Esophagus mucosa (tissue), 1 donor: ENCODE measurements around the gene DEFB123. TPM values are rescaled to one million over a fixed set of nuclear protein-coding genes. Genes with fewer than 3 reads are reported as not detected.
"Not testable (repeated sequence)": the region's sequence is repeated elsewhere in the genome, so short reads cannot be mapped to it uniquely, and the experiment has no call there.

Experiments used
- ATAC-seq: fragments of 200-7000 bp; cut with Tn5 transposase; one replicate; pipeline ENCODE4 v1.9.1; 2020
- total RNA-seq: library from RNA; stranded (reverse); gene quantifications from one replicate; pipeline ENCODE4 v1.2.4, GENCODE V29; 2023
- donor health status: DM: yes; HTN: yes; CAD: no.

DEFB123 gene, protein sequence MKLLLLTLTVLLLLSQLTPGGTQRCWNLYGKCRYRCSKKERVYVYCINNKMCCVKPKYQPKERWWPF
- not detected for total RNA-seq

DNA sequence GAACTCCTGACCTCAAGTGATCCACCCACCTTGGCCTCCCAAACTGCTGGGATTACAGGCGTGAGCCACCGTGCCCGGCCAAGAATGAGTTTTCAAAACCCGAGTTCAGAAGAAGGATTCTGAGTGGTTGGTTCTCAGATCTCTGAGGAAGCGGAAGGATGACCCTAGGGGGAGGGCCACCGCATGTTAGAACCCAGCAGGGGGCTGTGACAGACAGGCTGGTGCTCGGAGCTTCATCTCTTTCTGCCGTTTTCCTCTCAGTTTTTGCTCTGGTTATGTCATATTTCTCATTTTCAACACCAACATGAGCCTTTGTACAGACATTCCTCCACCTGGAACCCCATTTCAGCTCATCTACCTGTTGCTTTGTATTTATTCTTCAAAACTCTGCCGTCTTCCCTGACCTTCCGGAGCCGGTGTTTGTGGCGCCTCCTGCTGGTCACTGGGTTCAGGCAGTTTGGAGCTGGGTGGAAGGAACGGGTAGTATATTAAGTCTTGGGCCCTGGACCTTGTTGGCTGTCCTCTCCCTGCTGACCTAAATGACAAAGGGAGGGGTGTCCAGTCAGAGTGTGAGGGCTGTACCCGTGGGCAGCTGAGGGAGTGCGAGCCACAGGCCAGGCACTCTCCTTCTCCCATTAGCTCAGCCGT is at the start of gene DEFB123:
Gene DEFB123, plus strand, starts transcription at position 621 of the 648 bp plus-strand sequence. CDS start 67 bp downstream, outside the sequence.
- ATAC-seq: no peak

DNA sequence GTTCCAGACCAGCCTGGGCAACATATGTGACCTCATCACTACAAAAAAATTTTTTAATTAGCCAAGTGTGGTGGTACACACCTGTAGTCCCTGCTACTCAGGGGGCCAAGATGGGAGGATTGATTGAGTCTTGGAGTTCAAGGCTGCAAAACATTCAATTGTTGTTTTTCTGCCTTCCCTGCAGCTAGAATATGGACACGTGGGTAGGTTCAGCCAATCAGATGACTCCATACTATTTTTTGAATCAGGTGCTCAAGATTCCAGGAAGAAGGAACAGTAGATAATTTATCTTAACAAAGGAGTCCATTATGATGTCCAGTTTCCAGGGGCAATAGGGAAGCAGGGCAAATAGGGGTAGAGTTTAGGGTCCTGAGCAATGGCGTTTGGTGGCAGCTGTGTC is 47.6 kb upstream of the DEFB123 start:
- no peak for ATAC-seq

DNA sequence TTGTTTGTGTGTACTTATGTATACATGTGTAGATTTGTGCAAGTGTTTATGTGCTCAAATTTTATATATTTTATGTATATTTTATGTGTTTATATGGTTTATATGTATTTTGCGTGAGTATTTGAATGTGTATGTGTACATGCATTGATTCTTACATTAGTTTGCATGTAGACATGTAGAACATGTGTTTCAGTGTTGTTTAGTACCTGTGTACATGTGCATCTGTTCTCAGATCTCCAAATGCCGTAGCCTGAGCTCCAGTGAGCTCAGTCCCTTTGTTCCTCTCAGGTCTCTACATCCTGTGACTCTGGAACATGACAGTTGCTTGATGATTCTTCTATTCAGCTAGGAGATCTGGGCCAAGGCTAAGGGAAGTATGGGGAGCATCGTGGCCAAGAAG is 45.5 kb upstream of the DEFB123 start:
- ATAC-seq: no peak

DNA sequence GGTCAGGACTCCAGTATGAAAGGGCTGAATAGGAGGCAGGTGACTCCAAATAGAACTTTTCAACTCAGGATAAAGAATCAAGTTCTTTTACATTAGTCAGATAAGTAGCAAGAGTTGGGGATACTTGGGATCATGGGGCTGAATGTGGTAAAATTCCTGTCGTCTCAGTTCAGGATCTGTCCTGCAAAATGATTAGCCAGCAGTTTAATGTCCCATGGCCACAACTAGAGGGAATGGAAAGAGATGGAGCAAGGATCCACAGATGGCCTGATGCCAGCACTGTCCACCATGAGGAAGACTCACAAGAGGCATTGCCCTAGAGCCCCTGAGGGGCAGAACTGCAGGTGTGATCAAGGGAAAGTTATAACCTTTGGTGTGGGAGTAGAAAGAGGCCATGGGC is 36.5 kb upstream of the DEFB123 start:
- no peak for ATAC-seq

DNA sequence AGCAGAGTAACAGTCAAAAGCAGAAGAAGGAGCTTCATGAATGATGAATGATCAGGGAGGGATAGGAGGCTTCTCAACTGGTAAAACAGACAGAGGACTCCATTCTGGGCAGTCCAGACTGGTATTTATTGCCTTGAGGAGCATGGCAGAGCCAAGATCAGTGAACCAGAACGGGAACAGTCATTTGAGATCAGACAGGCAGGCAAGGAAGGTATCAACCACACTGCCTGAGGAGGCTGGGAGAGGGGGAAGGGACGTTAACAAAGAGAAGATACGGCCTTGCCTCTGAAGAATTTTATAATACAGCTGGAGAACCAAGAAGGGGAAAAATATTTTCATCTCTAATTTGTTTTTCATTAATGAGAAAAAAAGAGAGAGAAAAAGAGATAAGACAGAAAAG is 34.3 kb upstream of the DEFB123 start, which contains the start of gene DEFB121:
Gene DEFB121, minus strand, starts transcription at position 101 of the 400 bp plus-strand sequence. Its CDS starts 63 bp downstream, at position 38.
- no peak for ATAC-seq

DNA sequence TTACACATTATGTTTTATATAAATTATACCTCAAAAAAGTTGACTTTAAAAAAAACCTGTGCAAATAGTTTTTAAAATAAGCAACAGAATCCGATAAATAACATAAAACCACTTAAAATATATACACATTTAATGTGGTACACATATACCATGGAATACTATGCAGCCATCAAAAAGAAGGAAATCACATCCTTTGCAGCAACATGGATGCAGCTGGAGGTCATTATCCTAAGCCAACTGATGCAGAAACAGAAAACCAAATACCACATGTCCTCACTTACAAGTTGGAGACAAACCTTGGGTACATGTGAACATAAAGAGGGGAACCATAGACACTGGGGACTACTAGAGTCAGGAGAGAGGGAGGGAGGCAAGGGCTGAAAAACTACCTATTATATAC is 30.4 kb upstream of the DEFB123 start:
- ATAC-seq: no peak

DNA sequence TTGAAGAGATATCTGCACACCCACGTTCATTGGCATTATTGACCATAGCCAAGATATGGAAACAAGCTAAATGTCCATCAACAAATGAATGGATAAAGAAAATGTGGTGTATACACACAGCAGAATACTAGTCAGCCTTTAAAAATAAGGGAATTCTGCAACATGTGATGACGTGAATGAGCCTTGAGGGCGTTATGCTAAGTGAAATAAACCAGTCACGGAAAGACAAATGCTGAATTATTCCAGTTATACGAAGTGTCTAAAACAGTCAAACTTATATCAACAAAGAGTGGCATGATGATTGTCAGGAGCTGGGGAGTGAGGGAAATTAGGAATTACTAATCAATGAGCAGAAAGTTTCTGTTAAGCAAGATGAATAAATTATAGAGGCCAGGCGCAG is 26.1 kb upstream of the DEFB123 start:
- no peak for ATAC-seq

DNA sequence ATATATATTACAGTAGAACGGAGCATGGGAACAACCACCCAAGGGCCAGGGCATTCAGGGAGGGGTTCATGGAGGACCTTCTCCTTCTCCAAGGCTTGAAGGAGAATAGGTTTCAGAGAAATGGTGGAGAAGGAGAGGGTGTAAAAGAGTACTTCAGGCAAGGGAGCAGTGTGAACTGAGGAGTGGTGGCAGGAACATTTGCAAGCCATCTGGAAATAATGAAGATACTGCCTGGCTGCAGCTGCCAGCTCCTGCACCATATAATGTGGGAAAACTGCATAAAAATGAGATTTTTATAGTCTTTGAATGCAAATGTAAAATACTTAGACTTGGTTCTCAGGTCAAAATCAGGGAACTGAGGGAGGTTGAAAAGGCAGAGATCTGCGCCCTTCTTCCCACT is 24.8 kb upstream of the DEFB123 start:
- no peak for ATAC-seq

DNA sequence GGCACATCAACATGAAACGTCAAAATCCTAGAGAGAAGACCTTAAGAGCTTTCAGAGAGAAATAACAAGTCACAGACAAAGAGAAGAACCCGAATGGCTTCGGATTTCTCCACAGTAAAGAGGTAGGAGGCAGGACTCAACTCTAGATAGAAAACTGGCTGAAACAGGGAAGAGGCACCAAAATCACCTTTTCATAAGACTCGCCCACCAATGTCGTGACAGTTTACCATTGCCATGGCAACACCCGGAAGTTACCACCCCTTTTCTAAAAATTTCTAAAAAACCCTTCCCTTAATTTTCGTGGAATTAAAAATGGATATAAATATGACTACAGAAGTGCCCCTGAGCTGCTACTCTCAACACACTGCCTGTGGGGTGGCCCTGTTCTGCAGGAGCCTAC is 22.1 kb upstream of the DEFB123 start:
- no peak for ATAC-seq

DNA sequence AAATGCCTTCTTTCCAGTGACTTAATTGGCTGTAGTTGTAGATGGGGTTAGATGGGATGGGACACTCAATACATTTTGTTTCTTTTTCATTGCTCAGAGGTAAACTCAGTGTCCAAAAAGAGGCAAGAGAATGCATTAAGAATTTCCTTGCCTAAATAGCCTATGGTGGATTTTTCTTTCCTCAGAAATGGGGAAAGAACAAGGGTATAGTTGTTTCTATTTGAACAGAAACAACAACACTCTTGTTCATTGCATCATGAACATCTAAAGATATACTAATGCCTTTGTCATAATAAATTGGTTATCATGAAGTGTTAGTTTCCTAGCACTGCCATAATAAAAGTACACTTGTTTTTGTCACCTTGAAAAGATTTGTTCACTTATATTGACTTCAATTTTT is 14.6 kb upstream of the DEFB123 start:
- ATAC-seq: no peak

DNA sequence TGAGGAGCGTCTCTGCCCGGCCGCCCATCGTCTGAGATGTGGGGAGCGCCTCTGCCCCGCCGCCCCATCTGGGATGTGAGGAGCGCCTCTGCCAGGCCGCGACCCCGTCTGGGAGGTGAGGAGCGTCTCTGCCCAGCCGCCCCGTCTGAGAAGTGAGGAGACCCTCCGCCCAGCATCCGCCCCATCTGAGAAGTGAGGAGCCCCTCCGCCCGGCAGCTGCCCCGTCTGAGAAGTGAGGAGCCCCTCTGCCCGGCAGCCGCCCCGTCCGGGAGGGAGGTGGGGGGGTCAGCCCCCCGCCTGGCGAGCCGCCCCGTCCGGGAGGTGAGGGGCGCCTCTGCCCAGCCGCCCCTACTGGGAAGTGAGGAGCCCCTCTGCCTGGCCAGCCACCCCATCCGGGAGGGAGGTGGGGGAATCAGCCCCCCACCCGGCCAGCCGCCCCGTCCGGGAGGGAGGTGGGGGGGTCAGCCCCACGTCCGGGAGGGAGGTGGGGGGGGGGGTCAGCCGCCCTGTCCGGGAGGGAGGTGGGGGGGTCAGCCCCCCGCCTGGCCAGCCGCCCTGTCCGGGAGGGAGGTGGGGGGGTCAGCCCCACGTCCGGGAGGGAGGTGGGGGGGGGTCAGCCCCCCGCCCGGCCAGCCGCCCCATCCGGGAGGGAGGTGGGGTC is 13.4 kb upstream of the DEFB123 start:
- ATAC-seq: not testable (repeated sequence)

DNA sequence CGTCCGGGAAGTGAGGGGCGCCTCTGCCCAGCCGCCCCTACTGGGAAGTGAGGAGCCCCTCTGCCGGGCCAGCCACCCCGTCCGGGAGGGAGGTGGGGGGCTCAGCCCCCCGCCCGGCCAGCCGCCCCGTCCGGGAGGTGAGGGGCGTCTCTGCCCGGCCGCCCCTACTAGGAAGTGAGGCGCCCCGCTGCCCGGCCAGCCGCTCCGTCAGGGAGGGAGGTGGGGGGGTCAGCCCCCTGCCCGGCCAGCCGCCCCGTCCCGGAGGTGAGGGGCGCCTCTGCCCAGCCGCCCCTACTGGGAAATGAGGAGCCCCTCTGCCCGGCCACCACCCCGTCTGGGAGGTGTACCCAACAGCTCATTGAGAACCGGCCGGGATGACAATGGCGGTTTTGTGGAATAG is 12.9 kb upstream of the DEFB123 start:
- ATAC-seq: not testable (repeated sequence)

DNA sequence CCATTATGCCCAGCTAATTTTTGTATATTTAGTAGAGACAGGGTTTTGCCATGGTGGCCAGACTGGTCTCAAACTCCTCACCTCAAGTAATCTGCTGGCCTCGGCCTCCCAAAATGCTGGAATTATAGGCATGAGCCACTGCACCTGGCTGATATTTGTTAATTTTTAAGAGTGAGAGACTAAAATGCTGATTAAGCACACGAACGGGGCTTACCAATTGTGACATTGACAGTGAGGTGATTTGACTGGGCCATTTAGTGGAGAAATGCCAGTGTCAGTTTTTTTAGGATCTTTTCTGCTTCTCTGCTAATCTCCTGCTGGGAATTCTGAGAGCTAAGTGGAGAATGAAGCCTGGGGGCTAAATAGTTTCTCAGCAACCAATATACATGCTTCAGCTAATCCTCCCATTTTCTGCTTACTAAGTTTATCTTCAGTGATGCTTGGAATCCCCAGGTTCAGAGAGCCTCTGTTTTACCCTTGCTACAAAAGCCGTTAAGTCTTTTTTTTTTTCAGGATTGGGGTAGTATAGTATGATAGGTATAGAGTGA is 9.8 kb upstream of the DEFB123 start:
- ATAC-seq: no peak

DNA sequence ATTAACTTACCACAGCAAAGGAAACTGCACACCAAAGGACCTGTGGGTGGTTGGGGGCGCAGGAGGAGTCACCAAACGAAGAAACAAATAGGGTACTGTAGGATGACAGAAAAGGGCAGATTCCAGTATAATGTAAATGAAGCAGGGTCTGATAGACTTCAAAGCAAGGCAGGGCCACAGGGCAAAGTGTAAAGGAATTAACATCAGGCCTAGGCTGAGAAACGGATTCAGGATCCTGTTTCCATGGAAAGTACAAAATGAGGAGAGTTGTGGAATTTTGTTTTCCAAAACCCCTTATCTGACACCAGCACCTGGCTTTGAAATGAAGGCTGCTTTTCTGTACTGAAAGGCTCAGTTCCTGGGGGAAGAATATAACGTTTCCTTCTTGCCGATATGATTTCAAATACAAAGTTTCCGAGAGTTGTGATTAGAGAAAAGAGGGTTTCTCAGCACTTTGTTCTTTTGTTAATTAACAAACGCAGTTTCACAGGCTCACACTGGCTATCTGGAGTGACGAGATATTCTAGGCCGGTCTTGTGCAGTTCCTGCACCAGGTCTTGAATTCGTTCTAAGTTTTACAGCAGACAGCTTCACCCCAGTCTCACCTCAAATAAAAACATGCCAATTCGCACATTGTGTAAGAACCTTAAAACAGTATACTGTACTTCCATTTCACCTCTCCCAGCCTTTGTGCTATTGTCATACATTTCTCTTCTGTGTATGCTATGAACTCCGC is 5.8 kb downstream of the DEFB123 start:
- no peak for ATAC-seq

DNA sequence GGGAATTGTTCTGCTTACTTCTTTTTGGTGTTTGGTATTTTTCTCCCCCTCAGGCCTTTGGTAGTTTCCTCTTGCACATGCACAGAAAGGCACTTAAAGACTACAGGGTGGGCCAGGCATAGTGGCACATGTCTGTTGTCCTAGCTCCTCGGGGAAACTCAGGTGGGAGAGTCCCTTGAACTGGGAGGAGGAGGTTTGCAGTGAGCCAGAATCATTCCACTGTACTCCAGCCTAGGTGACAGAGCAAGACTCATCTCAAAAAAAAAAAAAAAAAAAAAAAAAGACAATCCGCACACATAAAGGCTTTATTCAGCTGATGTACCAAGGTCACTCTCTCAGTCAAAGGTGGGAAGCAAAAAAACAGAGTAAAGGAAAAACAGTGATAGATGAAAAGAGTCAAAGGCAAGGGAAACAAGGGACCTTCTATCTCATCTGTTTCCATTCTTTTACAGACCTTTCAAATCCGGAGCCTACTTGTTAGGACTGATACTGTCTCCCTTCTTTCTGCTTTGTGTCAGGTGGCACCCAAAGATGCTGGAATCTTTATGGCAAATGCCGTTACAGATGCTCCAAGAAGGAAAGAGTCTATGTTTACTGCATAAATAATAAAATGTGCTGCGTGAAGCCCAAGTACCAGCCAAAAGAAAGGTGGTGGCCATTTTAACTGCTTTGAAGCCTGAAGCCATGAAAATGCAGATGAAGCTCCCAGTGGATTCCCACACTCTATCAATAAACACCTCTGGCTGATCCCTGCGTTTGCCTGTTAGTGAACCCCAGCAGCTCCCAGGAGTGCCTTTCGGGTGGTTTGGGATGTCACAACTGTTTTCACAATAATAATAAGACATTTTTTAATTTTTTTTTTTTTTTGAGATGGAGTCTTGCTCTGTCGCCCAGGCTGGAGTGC is 9.3 kb downstream of the DEFB123 start:
- ATAC-seq: no peak

DNA sequence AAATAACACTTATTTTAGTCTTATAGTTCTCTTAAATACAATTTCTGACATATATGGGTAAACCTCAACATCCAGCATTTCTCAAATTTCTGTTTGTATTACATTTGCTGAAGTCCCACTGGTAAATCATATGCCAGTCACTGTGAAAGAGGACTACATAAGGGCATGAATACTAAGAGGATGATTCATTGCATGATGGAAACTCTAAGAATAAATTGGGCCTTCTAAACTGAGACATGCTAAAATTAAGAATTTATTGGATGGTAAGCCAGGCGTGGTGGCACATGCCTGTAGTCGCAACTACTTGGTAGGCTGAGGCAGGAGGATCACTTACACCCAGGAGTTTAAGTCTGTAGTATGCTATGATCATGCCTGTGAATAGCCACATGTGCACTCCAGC is 12.1 kb downstream of the DEFB123 start:
- ATAC-seq: no peak

DNA sequence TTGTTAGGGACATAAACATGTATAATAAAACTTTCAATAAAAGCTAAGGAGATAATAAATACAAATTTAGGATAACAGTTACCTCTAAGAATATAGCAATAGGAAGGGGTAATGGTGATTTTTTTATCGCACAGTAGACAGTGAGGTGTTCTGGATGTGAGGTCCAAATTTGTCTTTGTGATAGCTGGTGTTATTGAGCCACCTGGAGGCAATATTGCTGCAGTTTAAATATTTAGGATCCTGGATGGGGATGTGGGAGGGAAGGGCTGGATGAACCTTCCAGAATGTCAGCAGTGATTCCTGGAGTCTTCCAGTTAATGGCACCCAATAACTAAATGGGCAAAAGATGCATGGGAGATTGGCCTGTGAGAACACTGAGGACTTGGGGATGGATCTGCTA is 13.9 kb downstream of the DEFB123 start:
- ATAC-seq: no peak

DNA sequence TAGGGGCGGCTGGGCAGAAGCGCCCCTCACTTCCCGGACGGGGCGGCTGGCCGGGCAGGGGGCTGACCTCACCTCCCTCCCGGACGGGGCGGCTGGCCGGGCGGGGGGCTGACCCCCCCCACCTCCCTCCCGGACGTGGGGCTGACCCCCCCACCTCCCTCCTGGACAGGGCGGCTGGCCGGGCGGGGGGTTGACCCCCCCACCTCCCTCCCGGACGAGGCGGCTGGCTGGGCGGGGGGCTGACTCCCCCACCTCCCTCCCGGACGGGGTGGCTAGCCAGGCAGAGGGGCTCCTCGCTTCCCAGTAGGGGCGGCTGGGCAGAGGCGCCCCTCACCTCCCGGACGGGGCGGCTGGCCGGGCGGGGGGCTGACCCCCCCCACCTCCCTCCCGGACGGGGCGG is 30.5 kb downstream of the DEFB123 start:
- not testable (repeated sequence) for ATAC-seq

DNA sequence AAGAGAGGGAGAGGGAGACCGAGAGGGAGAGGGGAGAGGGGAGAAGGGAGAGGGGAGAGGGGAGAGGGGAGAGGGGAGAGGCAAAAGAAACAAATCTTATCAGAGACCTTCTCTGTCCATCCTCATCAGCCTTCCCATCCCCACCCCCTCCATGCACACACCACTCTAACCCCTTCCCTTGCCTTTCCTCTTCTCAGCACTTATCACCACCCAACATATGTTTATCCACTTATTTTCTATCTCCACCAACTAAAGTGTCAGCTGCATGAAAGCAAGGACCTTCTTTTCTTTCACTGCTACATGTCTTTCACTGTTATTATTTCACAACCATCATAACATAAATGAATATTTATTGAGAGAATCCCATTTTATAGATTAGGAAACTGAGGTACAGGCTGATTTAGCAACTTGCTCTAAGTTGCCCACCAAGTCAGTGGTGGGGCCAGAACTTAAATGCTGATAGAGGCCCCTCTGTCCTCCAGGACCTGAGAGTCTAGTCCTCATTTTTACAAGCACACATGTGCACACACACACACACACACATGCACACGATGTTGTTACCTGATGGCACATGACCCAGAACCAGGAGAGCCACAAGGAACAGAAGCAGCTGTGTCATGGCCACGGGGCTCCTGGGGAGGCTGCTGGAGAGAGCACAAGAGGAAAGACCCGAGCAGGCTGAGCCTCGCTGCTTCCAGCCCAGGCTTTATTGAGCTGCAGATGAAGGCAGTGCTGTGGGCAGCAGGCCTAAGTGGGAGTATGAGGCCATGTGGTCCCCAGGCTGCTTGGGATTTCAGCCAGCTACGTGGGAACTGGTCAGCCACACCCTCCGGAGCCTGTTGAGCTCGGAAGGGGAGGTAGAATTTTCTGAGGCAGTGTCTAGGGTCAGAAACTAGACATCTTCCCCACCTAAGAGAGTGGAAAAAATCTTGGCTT is 32.2 kb downstream of the DEFB123 start:
- no peak for ATAC-seq

DNA sequence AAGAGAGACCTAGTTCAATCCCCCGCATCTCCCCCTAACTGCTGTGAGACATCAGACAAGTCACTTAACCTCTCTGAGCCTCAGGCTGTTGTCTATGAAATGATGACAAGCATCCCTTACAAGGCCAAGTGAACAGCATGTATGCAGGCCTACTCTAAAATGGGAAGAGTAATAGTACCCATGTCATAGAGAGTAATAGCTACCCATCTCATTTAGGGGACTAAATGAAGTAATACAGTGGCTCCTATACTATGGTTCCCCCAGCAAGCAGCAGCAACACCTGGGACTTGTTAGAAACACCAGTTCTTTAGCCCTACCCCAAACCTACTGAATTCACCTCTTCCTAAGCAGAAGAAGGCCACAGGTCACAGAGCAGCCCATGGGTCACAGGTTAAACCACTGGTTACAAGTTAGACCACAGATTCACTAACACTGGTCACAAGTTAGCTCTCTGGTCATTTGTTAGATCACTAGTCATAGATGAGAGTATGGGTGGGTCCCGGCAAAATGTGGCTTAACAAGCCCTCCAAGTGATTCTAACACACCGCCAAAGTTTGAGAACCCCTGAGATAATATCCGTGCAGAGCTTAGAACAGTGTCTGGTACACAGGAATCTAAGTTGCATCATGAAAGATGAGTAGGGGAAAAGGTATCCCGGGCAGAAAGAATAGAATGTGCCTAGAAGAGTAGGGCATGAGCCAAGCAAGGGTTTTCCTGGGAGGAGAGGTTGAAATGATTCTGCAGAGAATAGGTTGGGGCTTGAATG is 33.1 kb downstream of the DEFB123 start:
- no peak for ATAC-seq
